Stimulated activated CD8-positive, alpha-beta memory T cell treated with anti-CD3 and anti-CD28 coated beads, Interleukin-15, amount 100 ng/mL, for 24 hours (primary cell): ENCODE data around the gene F5.

ENCODE experiments used
- DNase-seq: peaks from one replicate; pipeline ENCODE4 v3.0.0-alpha.2; 2020; ENCODE audit warnings: low read depth

F5 gene

GRCh38 chr1:169475806-169476387, 110.4 kb downstream of the F5 start:
- DNase-seq, result no peak

GRCh38 chr1:169474302-169474995, 111.8 kb downstream of the F5 start:
- no peak for DNase-seq

DNA sequence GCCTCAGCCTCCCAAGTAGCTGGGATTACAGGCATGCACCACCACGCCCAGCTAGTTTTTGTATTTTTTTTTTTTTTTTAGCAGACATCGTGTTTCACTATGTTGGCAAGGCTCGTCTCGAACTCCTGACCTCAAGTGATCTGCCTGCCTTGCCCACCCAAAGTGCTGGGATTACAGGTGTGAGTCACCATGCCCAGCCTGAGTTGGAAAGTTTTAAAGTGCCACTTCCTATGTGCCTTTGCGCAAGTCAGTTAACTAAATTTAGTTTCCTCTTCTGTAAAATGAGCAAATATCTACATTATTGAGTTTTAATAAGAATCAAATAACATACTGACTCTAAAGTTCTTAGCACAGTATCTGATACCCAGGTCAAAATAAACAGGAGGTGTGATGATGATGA, 112.9 kb downstream of the F5 start:
- no peak for DNase-seq

GRCh38 chr1:169472738-169473137, 113.5 kb downstream of the F5 start:
- DNase-seq, result no peak

DNA sequence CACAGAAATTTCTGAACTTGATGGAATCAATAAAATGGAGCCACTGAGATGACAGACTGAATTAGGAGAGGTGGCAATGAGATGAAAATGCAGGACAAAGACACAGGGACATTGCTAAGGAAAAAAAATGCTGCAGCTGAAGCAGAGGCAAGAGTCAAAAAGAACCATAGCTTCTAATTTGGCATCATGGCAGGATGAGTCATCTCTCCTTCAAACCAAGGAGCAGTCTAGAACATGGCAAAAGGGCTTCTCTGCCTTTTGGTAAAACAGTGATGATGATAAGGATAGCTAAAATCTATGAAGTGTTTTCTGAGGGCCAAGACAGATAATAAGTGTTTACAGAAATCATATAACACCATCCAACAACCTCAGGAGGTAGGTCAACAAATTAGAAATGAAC, 117.3 kb downstream of the F5 start:
- no peak for DNase-seq

DNA sequence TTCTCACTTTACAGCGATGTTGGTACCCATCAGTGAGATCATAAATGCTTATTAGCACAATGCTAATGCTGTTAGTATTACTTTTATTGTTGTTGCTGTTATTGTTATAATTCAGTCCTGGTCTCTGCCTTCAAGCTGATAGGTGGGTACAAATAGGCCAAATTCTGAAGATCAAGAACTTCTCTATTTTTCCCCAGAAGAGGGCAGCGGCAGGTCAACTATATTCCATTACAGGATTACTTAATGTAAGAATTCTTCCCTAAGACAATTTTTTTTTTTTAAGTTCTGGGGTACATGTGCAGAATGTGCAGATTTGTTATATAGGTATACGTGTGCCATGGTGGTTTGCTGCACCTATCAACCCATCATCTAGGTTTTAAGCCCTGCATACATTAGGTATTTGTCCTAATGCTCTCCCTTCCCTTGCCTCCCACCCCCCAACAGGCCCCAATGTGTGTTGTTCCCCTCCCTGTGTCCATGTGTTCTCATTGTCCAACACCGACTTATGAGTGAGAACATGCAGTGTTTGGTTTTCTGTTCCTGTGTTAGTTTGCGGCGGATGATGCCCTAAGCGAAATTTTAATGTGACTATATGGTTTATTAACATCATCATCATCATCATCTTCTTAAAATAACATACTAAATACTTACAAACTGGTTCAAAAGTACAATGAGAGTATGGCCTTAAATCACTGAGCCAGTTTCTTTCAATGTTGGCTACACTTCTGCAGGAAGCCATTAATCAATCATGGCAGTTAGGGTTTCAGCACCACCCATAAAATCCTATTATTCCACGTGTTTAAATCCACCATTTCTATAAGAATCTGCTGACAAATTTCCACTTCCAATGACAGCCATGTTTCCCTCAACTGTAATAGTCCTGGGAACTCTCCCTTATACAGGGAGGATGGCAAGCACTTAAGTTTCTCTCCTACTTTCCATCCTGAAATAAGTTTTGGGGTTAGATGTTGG, 119.7 kb downstream of the F5 start:
- no peak for DNase-seq

DNA sequence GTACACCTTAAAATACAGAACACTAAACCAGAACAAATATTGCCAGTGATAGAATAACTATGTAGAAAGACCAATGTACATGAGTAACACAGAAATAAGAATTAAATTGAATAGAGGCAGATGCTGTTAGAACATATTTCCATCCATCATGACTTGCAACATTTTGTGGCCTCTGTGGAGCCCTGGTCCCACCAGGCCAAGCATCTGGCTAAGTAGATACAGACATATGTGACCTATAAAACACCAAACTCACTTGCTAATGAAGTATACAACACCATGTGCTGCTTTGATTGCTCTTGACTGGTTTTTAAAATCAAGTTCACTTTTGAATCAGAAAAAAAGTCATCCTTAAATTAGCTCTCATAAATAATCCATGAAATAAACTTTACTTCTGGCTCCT, 121.0 kb downstream of the F5 start:
- DNase-seq, result no peak
